AG08396 (cell line): Measurements from ENCODE around the gene OR51T1.
"Not testable (repeated sequence)": the region's sequence is repeated elsewhere in the genome, so short reads cannot be mapped to it uniquely, and the experiment has no call there.

Experiments
- DNase-seq: peaks from one replicate; pipeline ENCODE4 v3.0.0; 2012; ENCODE audit warnings: low spot score, mixed read lengths

Gene OR51T1, protein sequence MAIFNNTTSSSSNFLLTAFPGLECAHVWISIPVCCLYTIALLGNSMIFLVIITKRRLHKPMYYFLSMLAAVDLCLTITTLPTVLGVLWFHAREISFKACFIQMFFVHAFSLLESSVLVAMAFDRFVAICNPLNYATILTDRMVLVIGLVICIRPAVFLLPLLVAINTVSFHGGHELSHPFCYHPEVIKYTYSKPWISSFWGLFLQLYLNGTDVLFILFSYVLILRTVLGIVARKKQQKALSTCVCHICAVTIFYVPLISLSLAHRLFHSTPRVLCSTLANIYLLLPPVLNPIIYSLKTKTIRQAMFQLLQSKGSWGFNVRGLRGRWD

DNA sequence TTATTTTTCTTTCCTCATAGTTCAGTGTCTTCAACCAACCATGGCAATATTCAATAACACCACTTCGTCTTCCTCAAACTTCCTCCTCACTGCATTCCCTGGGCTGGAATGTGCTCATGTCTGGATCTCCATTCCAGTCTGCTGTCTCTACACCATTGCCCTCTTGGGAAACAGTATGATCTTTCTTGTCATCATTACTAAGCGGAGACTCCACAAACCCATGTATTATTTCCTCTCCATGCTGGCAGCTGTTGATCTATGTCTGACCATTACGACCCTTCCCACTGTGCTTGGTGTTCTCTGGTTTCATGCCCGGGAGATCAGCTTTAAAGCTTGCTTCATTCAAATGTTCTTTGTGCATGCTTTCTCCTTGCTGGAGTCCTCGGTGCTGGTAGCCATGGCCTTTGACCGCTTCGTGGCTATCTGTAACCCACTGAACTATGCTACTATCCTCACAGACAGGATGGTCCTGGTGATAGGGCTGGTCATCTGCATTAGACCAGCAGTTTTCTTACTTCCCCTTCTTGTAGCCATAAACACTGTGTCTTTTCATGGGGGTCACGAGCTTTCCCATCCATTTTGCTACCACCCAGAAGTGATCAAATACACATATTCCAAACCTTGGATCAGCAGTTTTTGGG is at the start of gene OR51T1:
OR51T1 (plus strand) TSS at position 41 of the 641 bp plus-strand sequence; CDS start at position 41, 0 bp downstream.
- peak; percentile 7 for DNase-seq

DNA sequence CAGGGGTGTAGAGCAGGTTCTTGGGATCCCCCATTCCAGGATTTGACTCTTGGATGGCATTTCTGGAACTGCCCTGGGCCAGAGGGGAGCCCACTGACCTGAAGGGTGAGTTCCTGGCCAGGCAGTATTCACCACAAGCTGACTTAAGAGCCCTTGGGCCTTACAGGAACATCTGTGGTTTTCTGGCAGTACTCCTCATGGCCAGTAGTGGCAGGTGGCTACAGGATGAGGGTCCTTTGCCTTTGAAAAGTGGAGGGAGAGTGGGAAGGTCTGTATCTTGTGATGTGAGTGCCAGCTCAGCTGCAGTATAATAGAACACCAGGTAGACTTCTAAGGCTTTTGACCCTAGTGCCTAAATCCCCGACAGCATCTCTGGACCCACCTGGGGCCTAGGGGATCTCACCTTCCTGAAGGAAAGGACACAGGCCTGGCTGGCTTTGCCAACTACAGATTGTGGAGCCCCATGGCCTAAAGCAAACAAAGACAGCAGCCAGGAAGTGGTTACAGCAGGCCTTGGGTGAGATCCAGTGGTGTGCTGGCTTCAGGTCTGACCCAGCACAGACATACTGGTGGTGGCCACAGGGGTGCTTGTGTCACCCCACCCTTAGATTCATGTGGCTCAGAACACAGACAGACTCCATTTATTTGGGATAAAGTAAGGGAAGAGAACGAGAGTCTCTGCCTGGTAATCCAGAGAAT is 41.7 kb upstream of the OR51T1 start:
- DNase-seq: no peak

GRCh38 chr11:4848908-4849532 is 32.7 kb upstream of the OR51T1 start, which contains the start of gene OR51S1:
Gene OR51S1, minus strand, starts transcription at chr11:4849208. Its CDS starts 0 bp downstream, at chr11:4849208.
- no peak for DNase-seq

DNA sequence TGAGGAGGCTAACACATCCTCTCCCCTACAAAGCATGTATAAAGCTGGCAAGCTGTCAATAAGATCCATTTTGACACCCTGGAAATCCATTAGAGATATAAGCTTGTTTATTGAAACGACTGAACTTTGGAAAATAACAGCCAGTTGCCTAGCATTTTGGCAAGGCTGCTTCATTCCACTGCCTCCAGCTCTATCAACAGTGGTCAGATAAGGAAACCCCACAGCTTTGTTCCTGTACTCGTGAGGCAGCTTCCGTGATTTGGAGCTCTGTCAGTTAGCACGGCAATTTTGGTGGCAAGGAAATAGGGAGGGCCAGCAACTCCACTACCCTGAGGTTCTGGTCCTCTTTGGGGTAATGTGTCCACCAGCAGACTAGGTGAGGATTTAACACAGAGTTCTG is 30.7 kb upstream of the OR51T1 start:
- peak; percentile 18 for DNase-seq

- not testable (repeated sequence) for DNase-seq
These were observed 27.4 kb upstream of the OR51T1 start for GRCh38 chr11:4854286-4854685.

- no peak for DNase-seq
These were observed 19.1 kb upstream of the OR51T1 start for GRCh38 chr11:4862447-4863236.

- DNase-seq: no peak
These were observed 17.8 kb upstream of the OR51T1 start for GRCh38 chr11:4863876-4864275.

- DNase-seq: no peak
These were observed 15.8 kb upstream of the OR51T1 start for GRCh38 chr11:4865855-4866254.

GRCh38 chr11:4881188-4881587 is 512 bp upstream of the OR51T1 start:
- DNase-seq: no peak

DNA sequence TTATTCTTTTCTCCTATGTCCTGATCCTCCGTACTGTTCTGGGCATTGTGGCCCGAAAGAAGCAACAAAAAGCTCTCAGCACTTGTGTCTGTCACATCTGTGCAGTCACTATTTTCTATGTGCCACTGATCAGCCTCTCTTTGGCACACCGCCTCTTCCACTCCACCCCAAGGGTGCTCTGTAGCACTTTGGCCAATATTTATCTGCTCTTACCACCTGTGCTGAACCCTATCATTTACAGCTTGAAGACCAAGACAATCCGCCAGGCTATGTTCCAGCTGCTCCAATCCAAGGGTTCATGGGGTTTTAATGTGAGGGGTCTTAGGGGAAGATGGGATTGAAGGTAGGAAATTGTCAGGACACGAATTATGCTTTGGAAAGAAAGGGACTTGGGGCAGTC is 843 bp downstream of the OR51T1 start:
- DNase-seq: no peak

DNA sequence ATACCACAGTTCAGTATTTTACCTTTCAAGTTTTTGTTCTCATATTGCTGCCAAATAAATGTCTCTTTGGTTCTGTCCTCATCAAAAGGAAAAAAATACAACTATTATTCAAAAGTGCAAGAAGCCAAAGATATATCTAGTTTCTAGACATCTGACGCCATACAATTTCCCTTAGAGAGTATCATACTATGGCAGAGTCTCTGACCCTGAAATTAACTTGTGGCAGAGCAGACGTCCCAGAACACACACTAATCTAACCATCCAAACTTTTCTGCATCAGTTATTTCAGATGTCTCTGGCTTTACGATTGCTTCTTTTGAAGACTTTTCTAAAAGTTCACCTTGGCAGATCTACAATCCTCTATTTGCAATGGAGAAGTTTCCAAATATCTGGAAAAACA is 2.7 kb downstream of the OR51T1 start:
- no peak for DNase-seq

DNA sequence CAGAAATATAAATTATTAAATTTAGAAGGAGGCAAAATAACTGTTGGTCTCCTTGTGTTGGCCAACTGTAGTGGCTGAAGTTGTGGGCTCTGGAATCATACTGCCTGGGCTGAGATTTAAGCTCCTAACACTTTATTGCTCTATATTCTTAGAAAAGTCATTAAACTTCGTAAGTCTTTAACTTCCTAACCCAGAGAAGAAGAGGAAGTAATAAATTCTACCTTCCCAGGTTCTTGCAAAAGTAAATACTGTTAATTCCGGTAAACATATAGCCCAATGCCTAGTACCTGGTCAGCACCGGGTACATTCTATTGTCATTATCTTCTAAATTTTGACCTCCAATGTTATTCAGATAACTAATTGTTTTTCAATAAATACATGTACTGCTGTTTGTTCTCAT is 4.5 kb downstream of the OR51T1 start:
- no peak for DNase-seq

DNA sequence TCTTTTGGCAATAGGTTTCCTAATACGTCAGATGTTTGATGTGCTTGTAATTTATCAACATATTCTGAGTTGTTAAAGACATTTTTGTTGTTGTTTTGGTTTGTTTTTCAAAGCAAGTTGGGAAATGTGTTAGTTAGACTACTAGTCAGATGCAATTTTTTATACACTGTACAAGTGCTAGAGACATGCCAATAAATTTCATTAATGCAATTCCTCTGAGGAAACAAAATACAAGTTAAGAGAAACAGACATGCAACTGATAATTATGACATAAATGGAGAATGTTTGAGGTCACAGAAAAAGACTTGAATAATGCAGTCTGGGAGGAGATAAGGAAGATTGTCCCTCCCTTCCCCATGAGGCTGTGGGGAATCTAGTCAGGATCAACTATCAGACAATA is 5.9 kb downstream of the OR51T1 start:
- no peak for DNase-seq

DNA sequence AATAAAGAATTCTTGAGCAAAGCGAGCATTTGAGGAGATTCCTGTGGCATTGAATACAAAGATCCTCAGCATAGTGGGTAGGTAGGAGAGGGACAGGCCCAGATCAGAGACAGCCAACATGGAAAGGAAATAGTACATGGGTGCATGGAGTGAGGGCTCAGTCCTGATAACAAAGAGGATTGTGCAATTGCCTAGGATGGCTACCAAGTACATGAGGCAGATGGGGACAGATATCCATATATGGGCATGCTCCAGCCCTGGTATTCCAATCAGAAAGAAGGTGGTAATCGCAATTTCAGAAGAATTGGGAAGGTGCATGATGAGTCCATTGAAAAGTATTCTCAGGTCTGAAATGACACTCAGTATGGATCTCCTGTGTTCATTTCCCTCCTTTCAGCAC is 8.6 kb downstream of the OR51T1 start:
- DNase-seq: no peak

DNA sequence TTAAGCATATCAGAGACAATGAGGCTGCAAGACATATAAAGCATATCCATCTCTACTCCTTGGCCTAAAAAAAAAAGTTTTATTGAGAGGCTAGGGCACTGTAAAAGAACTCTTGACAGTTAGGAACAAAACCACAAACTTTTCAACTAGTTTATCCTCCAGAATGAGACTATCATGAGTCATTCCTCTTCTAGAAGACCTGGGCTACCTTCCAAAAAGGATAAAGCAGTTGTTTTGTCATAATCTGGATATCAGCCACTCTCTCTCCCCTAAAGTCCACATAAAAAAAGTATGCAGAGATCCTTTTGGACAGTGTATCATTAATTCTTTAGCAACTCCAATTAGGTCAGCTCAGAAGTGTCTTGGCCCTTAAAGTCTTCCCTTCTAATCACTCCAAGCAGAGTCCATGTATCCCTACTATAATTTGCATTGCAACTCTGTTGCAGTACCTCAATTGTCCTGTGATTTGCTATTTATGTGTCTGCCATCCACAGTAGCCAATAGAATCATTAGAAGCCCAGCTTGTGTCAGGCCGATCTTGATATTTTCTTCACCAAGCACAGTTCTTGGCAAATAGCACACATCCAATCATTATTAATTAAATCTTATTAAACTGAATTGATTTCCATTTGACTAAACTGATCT is 10.4 kb downstream of the OR51T1 start:
- peak; percentile 70 for DNase-seq

DNA sequence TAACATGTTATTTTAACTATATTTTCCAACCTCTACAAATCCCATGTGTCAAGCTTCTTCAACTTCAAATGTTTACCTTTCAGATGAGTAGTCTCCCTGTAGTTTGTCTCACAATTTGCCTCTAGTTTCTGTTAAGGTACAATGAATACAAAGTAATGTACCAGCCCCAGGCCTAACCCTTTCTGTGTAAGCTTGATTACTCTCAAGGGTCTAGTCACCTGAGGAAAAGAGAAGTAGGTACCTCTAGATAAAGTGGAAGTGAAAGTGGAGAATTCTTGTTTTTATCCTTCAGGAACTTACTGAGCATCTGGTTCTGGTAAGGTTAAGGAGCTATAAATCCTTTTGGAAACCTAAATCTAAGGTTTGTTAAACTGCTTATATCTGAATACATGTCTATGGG is 21.8 kb downstream of the OR51T1 start, which contains the start of gene OR51A7:
OR51A7 (plus strand) TSS at position 300 of the 400 bp plus-strand sequence. CDS start 3,587 bp downstream, outside the sequence.
- no peak for DNase-seq

- DNase-seq: no peak
These were observed 34.9 kb downstream of the OR51T1 start for GRCh38 chr11:4916581-4916980.

GRCh38 chr11:4919250-4919649 is 37.5 kb downstream of the OR51T1 start, which contains the start of gene OR51G2:
Gene OR51G2, minus strand, starts transcription at chr11:4919350. Its CDS starts 3,687 bp downstream, at chr11:4915663.
- DNase-seq: no peak

GRCh38 chr11:4921796-4922195 is 40.1 kb downstream of the OR51T1 start:
- DNase-seq: no peak

DNA sequence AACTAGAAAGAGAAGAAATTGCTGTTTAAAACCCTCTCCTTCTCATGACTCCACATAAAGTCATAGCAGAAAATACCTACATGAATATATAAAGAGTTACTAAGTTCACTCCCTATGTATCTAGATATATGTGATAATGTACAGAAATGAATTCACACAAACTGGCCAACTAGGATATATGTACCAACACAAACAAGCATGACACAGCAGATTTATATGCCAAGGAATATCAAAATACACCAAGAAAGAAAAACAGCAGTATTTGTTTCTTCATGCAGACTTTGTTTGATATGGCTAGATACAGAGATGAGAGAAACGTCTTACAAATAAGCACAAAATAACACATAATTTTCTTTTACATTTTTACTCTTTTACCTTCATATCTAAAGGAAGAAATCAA is 40.6 kb downstream of the OR51T1 start:
- DNase-seq: no peak

DNA sequence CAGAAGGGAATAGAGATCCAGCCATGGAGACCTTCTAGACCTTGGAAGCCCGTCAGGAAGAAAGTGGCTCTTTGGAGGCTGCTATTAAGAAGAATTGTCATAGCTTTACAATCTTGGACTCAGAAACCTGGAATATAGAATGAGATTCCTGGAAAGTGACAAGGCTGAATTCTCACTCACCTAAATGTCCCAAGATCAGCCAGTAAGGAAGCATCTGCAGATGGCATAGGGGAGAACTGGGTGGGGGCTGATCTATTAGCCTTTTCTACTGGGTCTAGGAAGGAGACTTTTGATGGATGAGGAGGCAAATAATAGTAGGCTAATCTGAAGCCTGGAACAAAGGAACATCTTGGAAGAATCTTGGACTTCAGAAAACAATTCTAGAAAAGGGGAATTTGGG is 42.5 kb downstream of the OR51T1 start, which contains the start of gene OR51G1:
OR51G1 (minus strand) TSS at position 101 of the 400 bp plus-strand sequence; CDS start at position 101, 0 bp downstream.
- no peak for DNase-seq
